SK-N-SH treated with all-trans-retinoic acid at 6 μM for 48 hours (cell line): ENCODE measurements around the gene FDX1.

ENCODE experiments used
- ATAC-seq: fragments of 200-7000 bp; cut with Tn5 transposase; 3 replicates; pipeline ENCODE4 v1.9.1; 2020; ENCODE audit warnings: mild to moderate bottlenecking, moderate library complexity
- ARNTL ChIP-seq: fragments of 450-650 bp; formaldehyde crosslinking; IDR thresholded peaks from 2 replicates; pipeline ENCODE4 v1.5.0; 2020; ENCODE audit warnings: low read depth, mild to moderate bottlenecking, moderate library complexity, borderline replicate concordance
- BACH2 ChIP-seq: fragments of 250-450 bp; sonication (Bioruptor Pico); IDR thresholded peaks from 2 replicates; pipeline ENCODE4 v1.9.0; 2021; ENCODE audit warnings: mild to moderate bottlenecking, borderline replicate concordance
- CREB5 ChIP-seq: fragments of 250-450 bp; sonication (Bioruptor Pico); IDR thresholded peaks from 2 replicates; pipeline ENCODE4 v1.5.1; 2020; ENCODE audit warnings: low read depth, mild to moderate bottlenecking, moderate library complexity
- CSDC2 ChIP-seq: fragments of 250-450 bp; sonication (Bioruptor Pico); IDR thresholded peaks from 2 replicates; pipeline ENCODE4 v1.5.0; 2020; ENCODE audit warnings: mild to moderate bottlenecking, moderate library complexity
- CSRNP3 ChIP-seq: fragments of 250-450 bp; sonication (Bioruptor Pico); IDR thresholded peaks from 2 replicates; pipeline ENCODE4 v1.5.1; 2021; ENCODE audit warnings: mild to moderate bottlenecking, moderate library complexity
- ESRRG ChIP-seq: fragments of 250-450 bp; sonication (Bioruptor Pico); IDR thresholded peaks from 2 replicates; pipeline ENCODE4 v1.6.1; 2021; ENCODE audit warnings: mild to moderate bottlenecking
- GLIS3 ChIP-seq: fragments of 250-450 bp; sonication (Bioruptor Pico); IDR thresholded peaks from 2 replicates; pipeline ENCODE4 v1.5.0; 2020; ENCODE audit warnings: mild to moderate bottlenecking, moderate library complexity
- ISL1 ChIP-seq: fragments of 250-450 bp; sonication (Bioruptor Pico); IDR thresholded peaks from 2 replicates; pipeline ENCODE4 v2.1.2; 2022; ENCODE audit warnings: mild to moderate bottlenecking, moderate library complexity
- OSR1 ChIP-seq: fragments of 250-450 bp; sonication (Bioruptor Pico); IDR thresholded peaks from 2 replicates; pipeline ENCODE4 v1.8.0; 2022; ENCODE audit warnings: moderate library complexity, mild to moderate bottlenecking, inconsistent platforms
- PATZ1 ChIP-seq: fragments of 250-450 bp; sonication (Bioruptor Pico); IDR thresholded peaks from 2 replicates; pipeline ENCODE4 v1.8.0; 2020; ENCODE audit warnings: mild to moderate bottlenecking, moderate library complexity, borderline replicate concordance
- PPARA ChIP-seq: fragments of 250-450 bp; sonication (Bioruptor Pico); IDR thresholded peaks from 2 replicates; pipeline ENCODE4 v1.5.0; 2020; ENCODE audit warnings: mild to moderate bottlenecking, borderline replicate concordance
- RARB ChIP-seq: fragments of 250-450 bp; sonication (Bioruptor Pico); IDR thresholded peaks from 2 replicates; pipeline ENCODE4 v1.8.0; 2021; ENCODE audit warnings: mild to moderate bottlenecking, moderate library complexity
- SNAI2 ChIP-seq: fragments of 250-450 bp; sonication (Bioruptor Pico); IDR thresholded peaks from 2 replicates; pipeline ENCODE4 v1.5.0; 2020; ENCODE audit warnings: mild to moderate bottlenecking, moderate library complexity
- TCF4 ChIP-seq: fragments of 250-450 bp; sonication (Bioruptor Pico); IDR thresholded peaks from 2 replicates; pipeline ENCODE4 v1.8.0; 2021; ENCODE audit warnings: mild to moderate bottlenecking, moderate library complexity, borderline replicate concordance
- TOX ChIP-seq: fragments of 250-450 bp; sonication (Bioruptor Pico); IDR thresholded peaks from 2 replicates; pipeline ENCODE4 v1.8.0; 2021; ENCODE audit warnings: mild to moderate bottlenecking, moderate library complexity, borderline replicate concordance
- ZC3H10 ChIP-seq: fragments of 250-450 bp; sonication (Bioruptor Pico); IDR thresholded peaks from 2 replicates; pipeline ENCODE4 v1.5.1; 2021; ENCODE audit warnings: mild to moderate bottlenecking, moderate library complexity
- ZFP3 ChIP-seq: fragments of 250-450 bp; sonication (Bioruptor Pico); IDR thresholded peaks from 2 replicates; pipeline ENCODE4 v1.5.0; 2020; ENCODE audit warnings: mild to moderate bottlenecking, moderate library complexity
- ZFP30 ChIP-seq: fragments of 450-650 bp; formaldehyde crosslinking; IDR thresholded peaks from 2 replicates; pipeline ENCODE4 v1.5.0; 2022; ENCODE audit warnings: mild to moderate bottlenecking, moderate library complexity
- ZNF70 ChIP-seq: fragments of 450-650 bp; formaldehyde crosslinking; IDR thresholded peaks from 2 replicates; pipeline ENCODE4 v1.5.0; 2020; ENCODE audit warnings: mild to moderate bottlenecking, moderate library complexity
- ZNF8 ChIP-seq: fragments of 450-650 bp; formaldehyde crosslinking; IDR thresholded peaks from 2 replicates; pipeline ENCODE4 v1.5.0; 2020; ENCODE audit warnings: mild to moderate bottlenecking, moderate library complexity
- TF ChIP-seq, protein P1 (sequence below): fragments of 250-450 bp; sonication (Bioruptor Pico); IDR thresholded peaks from 2 replicates; pipeline ENCODE4 v1.5.0; 2020; ENCODE audit warnings: mild to moderate bottlenecking, moderate library complexity

Gene FDX1

DNA sequence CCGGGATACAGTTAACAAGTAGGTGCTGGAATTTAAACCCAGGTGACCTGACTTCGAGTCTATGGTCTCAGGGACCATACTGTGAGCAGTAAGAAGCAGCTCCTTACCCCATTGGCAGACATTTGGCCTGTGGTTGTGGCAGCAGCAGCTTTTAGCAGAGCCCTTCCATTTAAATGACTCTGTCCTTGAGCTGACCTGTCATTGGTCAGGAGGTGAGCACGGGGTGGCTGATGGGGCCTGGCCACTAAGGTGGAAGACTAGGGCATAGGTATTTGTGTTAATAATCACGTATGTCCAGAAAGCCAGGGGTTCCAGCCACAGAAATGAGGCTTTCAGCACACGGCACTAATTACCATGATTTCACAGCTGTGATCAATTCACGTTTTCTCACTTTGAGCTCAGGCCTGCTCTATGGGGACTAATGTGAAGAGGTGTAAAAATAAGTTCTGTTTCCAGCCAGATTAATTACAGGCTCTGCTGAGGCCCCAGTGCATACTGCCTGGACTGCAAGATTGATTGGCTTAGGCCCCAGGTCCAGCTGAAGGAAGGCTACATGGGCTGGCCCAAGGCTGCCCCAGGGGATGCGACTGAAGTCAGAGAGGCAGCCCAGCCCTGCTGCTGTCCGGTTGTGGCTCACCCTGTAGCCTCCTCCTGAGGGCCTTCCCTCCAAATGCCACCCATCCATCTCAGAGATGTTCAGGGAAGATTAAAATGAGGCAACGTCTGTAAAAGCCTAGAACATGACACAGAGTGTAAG lies 76.0 kb downstream of the FDX1 start:
- TF ChIP-seq SNAI2 (CRISPR knock-in tag) (no peak), ESRRG (CRISPR knock-in tag) (no peak), ZC3H10 (no peak), ZNF8 (no peak)
- ATAC-seq: no peak

DNA sequence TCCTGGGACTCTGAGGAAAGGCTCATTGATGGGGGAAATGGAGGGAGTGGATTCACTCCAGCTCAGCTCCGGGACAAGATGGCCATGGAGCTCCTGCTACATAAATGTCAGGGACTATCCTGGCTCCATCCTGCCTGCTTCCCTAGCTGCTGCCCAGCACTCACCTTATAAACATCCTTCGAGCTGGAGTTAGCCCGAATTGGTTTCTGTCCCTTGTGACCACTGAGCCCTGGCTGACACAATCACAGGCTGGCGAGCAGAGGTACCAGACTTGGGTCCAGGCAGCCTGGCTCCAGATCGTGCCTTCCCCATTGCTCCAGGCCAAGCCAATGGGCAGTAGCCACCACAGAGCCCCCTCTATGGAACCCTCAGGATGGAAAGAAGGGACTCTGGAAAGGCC lies 77.6 kb downstream of the FDX1 start:
- TF ChIP-seq CSRNP3 (CRISPR knock-in tag) (no peak), PPARA (no peak), ZFP3 (CRISPR knock-in tag) (no peak), GLIS3 (CRISPR knock-in tag) (no peak), CSDC2 (CRISPR knock-in tag) (no peak), SNAI2 (CRISPR knock-in tag) (no peak), PATZ1 (CRISPR knock-in tag) (no peak), ESRRG (CRISPR knock-in tag) (no peak), ARNTL (CRISPR knock-in tag) (no peak)
- TF ChIP-seq, protein P1, sequence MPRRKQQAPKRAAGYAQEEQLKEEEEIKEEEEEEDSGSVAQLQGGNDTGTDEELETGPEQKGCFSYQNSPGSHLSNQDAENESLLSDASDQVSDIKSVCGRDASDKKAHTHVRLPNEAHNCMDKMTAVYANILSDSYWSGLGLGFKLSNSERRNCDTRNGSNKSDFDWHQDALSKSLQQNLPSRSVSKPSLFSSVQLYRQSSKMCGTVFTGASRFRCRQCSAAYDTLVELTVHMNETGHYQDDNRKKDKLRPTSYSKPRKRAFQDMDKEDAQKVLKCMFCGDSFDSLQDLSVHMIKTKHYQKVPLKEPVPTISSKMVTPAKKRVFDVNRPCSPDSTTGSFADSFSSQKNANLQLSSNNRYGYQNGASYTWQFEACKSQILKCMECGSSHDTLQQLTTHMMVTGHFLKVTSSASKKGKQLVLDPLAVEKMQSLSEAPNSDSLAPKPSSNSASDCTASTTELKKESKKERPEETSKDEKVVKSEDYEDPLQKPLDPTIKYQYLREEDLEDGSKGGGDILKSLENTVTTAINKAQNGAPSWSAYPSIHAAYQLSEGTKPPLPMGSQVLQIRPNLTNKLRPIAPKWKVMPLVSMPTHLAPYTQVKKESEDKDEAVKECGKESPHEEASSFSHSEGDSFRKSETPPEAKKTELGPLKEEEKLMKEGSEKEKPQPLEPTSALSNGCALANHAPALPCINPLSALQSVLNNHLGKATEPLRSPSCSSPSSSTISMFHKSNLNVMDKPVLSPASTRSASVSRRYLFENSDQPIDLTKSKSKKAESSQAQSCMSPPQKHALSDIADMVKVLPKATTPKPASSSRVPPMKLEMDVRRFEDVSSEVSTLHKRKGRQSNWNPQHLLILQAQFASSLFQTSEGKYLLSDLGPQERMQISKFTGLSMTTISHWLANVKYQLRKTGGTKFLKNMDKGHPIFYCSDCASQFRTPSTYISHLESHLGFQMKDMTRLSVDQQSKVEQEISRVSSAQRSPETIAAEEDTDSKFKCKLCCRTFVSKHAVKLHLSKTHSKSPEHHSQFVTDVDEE (CRISPR knock-in tag): no peak
- TF ChIP-seq, all 23 proteins: peak for 0
- ATAC-seq: no peak

GRCh38 chr11:110508786-110509185 lies 79.0 kb downstream of the FDX1 start:
- TF ChIP-seq TCF4 (CRISPR knock-in tag) (no peak), OSR1 (no peak), ISL1 (CRISPR knock-in tag) (no peak), CSDC2 (CRISPR knock-in tag) (no peak), ZNF70 (CRISPR knock-in tag) (no peak), CREB5 (CRISPR knock-in tag) (no peak), ZFP3 (CRISPR knock-in tag) (no peak), ZC3H10 (no peak), ESRRG (CRISPR knock-in tag) (no peak), ARNTL (CRISPR knock-in tag) (no peak), GLIS3 (CRISPR knock-in tag) (no peak), ZFP30 (CRISPR knock-in tag) (no peak), ZNF8 (no peak), BACH2 (CRISPR knock-in tag) (no peak), TOX (CRISPR knock-in tag) (no peak), PPARA (no peak), CSRNP3 (CRISPR knock-in tag) (no peak), SNAI2 (CRISPR knock-in tag) (no peak), RARB (CRISPR knock-in tag) (no peak)
- TF ChIP-seq, protein P1 (CRISPR knock-in tag): no peak
- peak; percentile 34; the same call in 1 of the 3 replicates for ATAC-seq
